IPS DF 6.9 (cell line): ENCODE data around the gene SIRPA.
A peak's percentile ranks its signal among the peaks of the same experiment; 100 is the strongest.

Experiments
- DNase-seq: peaks from one replicate; pipeline ENCODE4 v3.0.0-alpha.2; 2013; ENCODE audit warnings: low read depth, low spot score
- H3K27ac ChIP-seq: one replicate; pipeline ENCODE4 v1.5.1; 2013; ENCODE audit warnings: low read length, control low read depth
- H3K27me3 ChIP-seq: 2 replicates; pipeline ENCODE4 v1.6.1; 2013; ENCODE audit warnings: mild to moderate bottlenecking, low read length; ENCODE audit not compliant: control insufficient read depth, insufficient read depth
- H3K36me3 ChIP-seq: 2 replicates; pipeline ENCODE4 v1.6.1; 2013; ENCODE audit warnings: low read length; ENCODE audit not compliant: control insufficient read depth, insufficient read depth
- H3K4me1 ChIP-seq: 2 replicates; pipeline ENCODE4 v1.6.1; 2013; ENCODE audit warnings: low read length; ENCODE audit not compliant: control insufficient read depth, insufficient read depth
- H3K4me3 ChIP-seq: 2 replicates; pipeline ENCODE4 v1.5.1; 2013; ENCODE audit warnings: mild to moderate bottlenecking, low read length
- H3K9me3 ChIP-seq: 2 replicates; pipeline ENCODE4 v1.6.1; 2013; ENCODE audit warnings: low read length, inconsistent platforms; ENCODE audit not compliant: control insufficient read depth, insufficient read depth
- WGBS: extraction: QIAGEN DNeasy Blood & Tissue Kit; methylation state at CpG from one replicate; pipeline ENCODE4 v1.1.7; 2013; ENCODE audit warnings: mixed read lengths, missing lambda C conversion rate; ENCODE audit not compliant: insufficient read length, insufficient coverage; 5-methylcytosine and 5-hydroxymethylcytosine counted together

Gene SIRPA

GRCh38 chr20:1896484-1897258 is 1.5 kb downstream of the SIRPA start:
- H3K4me3 ChIP-seq: no peak overlapping the region
- peaks cover 3% of the 10 kb centered on the region for H3K4me1 ChIP-seq
- WGBS: no CpG with 5 or more reads among the region's 12 CpGs
- no peak for DNase-seq
- no peaks in the 10 kb centered on the region for H3K9me3 ChIP-seq
- H3K36me3 ChIP-seq: no peaks in the 10 kb centered on the region
- H3K27ac ChIP-seq: no peak overlapping the region
- peaks cover 20% of the 10 kb centered on the region; the same call in 1 of the 2 replicates for H3K27me3 ChIP-seq

GRCh38 chr20:1897541-1897940 is 2.3 kb downstream of the SIRPA start:
- H3K9me3 ChIP-seq: no peaks in the 10 kb centered on the region
- WGBS: no CpG with 5 or more reads among the region's 2 CpGs
- H3K4me3 ChIP-seq: no peak overlapping the region
- DNase-seq: no peak
- no peaks in the 10 kb centered on the region for H3K36me3 ChIP-seq
- H3K4me1 ChIP-seq: peaks cover 3% of the 10 kb centered on the region
- no peak overlapping the region for H3K27ac ChIP-seq
- peaks cover 17% of the 10 kb centered on the region; the same call in 1 of the 2 replicates for H3K27me3 ChIP-seq

GRCh38 chr20:1897965-1898464 is 2.8 kb downstream of the SIRPA start:
- no CpG with 5 or more reads among the region's 11 CpGs for WGBS
- Histone ChIP-seq H3K4me1 (peaks cover 3% of the 10 kb centered on the region), H3K27ac (no peak overlapping the region), H3K36me3 (no peaks in the 10 kb centered on the region), H3K4me3 (no peak overlapping the region), H3K27me3 (peaks cover 17% of the 10 kb centered on the region; the same call in 1 of the 2 replicates), H3K9me3 (no peaks in the 10 kb centered on the region)
- DNase-seq: no peak

- Histone ChIP-seq H3K27me3 (peaks cover 12% of the 10 kb centered on the region; the same call in 1 of the 2 replicates), H3K36me3 (no peaks in the 10 kb centered on the region), H3K4me3 (no peak overlapping the region), H3K27ac (no peak overlapping the region), H3K4me1 (peaks cover 3% of the 10 kb centered on the region), H3K9me3 (no peaks in the 10 kb centered on the region)
- DNase-seq: no peak
- no CpG with 5 or more reads among the region's 15 CpGs for WGBS
Measured at GRCh38 chr20:1898482-1899240, 3.5 kb downstream of the SIRPA start.

GRCh38 chr20:1899241-1899525 is 4.0 kb downstream of the SIRPA start:
- Histone ChIP-seq H3K27me3 (peaks cover 12% of the 10 kb centered on the region; the same call in 1 of the 2 replicates), H3K4me3 (no peak overlapping the region), H3K4me1 (peaks cover 3% of the 10 kb centered on the region), H3K9me3 (no peaks in the 10 kb centered on the region), H3K27ac (no peak overlapping the region), H3K36me3 (no peaks in the 10 kb centered on the region)
- DNase-seq: no peak
- no CpG with 5 or more reads among the region's 6 CpGs for WGBS

GRCh38 chr20:1900321-1900801 is 5.2 kb downstream of the SIRPA start:
- no CpG with 5 or more reads among the region's 10 CpGs for WGBS
- Histone ChIP-seq H3K27me3 (peaks cover 12% of the 10 kb centered on the region; the same call in 1 of the 2 replicates), H3K4me3 (no peak overlapping the region), H3K4me1 (peaks cover 3% of the 10 kb centered on the region), H3K9me3 (no peaks in the 10 kb centered on the region), H3K27ac (no peak overlapping the region), H3K36me3 (no peaks in the 10 kb centered on the region)
- peak; percentile 78 for DNase-seq

GRCh38 chr20:1901704-1902103 is 6.5 kb downstream of the SIRPA start:
- H3K27me3 ChIP-seq: no peaks in the 10 kb centered on the region; the same call in 1 of the 2 replicates
- DNase-seq: no peak
- H3K4me3 ChIP-seq: no peak overlapping the region
- no peaks in the 10 kb centered on the region; the same call in 1 of the 2 replicates for H3K4me1 ChIP-seq
- H3K9me3 ChIP-seq: no peaks in the 10 kb centered on the region
- no peaks in the 10 kb centered on the region for H3K36me3 ChIP-seq
- no peak overlapping the region for H3K27ac ChIP-seq
- no CpG with 5 or more reads among the region's 18 CpGs for WGBS

GRCh38 chr20:1902188-1902587 is 7.0 kb downstream of the SIRPA start:
- H3K27me3 ChIP-seq: no peaks in the 10 kb centered on the region
- DNase-seq: no peak
- no CpG with 5 or more reads among the region's 4 CpGs for WGBS
- no peak overlapping the region for H3K27ac ChIP-seq
- H3K9me3 ChIP-seq: no peaks in the 10 kb centered on the region
- H3K4me3 ChIP-seq: no peak overlapping the region
- H3K4me1 ChIP-seq: no peaks in the 10 kb centered on the region; the same call in 1 of the 2 replicates
- H3K36me3 ChIP-seq: no peaks in the 10 kb centered on the region

- DNase-seq: no peak
- H3K27ac ChIP-seq: no peak overlapping the region
- no peaks in the 10 kb centered on the region for H3K9me3 ChIP-seq
- peaks cover 1% of the 10 kb centered on the region; the same call in 1 of the 2 replicates for H3K4me1 ChIP-seq
- no peaks in the 10 kb centered on the region for H3K36me3 ChIP-seq
- no CpG with 5 or more reads among the region's 9 CpGs for WGBS
- no peak overlapping the region for H3K4me3 ChIP-seq
- no peaks in the 10 kb centered on the region for H3K27me3 ChIP-seq
Measured at GRCh38 chr20:1904135-1904534, 8.9 kb downstream of the SIRPA start.

- H3K27ac ChIP-seq: no peak overlapping the region
- no peak for DNase-seq
- H3K4me3 ChIP-seq: no peak overlapping the region
- H3K9me3 ChIP-seq: no peaks in the 10 kb centered on the region
- no peaks in the 10 kb centered on the region for H3K36me3 ChIP-seq
- H3K27me3 ChIP-seq: no peaks in the 10 kb centered on the region
- no CpG with 5 or more reads among the region's 10 CpGs for WGBS
- H3K4me1 ChIP-seq: peaks cover 2% of the 10 kb centered on the region; the same call in 1 of the 2 replicates
Measured at GRCh38 chr20:1905009-1905408, 9.8 kb downstream of the SIRPA start.
